Fibroblast of lung (primary cell): ENCODE results near the gene TUBGCP5.

Experiments used
- EZH2 ChIP-seq: IDR thresholded peaks from 2 replicates; pipeline ENCODE4 v1.5.1; 2012; ENCODE audit warnings: low read length, control low read depth, mild to moderate bottlenecking; ENCODE audit errors: missing control alignments
- TF ChIP-seq, protein P1 (sequence below), 2 donors: IDR thresholded peaks in 1 of 2; conservative IDR thresholded peaks in 1 of 2; 1 replicate in 1 of 2; 2 replicates in 1 of 2; pipeline ENCODE4 v1.5.1; 2011 to 2012; ENCODE audit warnings: low read length in 2 of 2, control low read depth in 1 of 2, inconsistent platforms in 1 of 2, low read depth in 1 of 2, mild to moderate bottlenecking in 1 of 2

- TF ChIP-seq, protein P1, sequence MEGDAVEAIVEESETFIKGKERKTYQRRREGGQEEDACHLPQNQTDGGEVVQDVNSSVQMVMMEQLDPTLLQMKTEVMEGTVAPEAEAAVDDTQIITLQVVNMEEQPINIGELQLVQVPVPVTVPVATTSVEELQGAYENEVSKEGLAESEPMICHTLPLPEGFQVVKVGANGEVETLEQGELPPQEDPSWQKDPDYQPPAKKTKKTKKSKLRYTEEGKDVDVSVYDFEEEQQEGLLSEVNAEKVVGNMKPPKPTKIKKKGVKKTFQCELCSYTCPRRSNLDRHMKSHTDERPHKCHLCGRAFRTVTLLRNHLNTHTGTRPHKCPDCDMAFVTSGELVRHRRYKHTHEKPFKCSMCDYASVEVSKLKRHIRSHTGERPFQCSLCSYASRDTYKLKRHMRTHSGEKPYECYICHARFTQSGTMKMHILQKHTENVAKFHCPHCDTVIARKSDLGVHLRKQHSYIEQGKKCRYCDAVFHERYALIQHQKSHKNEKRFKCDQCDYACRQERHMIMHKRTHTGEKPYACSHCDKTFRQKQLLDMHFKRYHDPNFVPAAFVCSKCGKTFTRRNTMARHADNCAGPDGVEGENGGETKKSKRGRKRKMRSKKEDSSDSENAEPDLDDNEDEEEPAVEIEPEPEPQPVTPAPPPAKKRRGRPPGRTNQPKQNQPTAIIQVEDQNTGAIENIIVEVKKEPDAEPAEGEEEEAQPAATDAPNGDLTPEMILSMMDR (conservative IDR thresholded peaks at IDR 0.05 in 1 of 2, IDR thresholded peaks at IDR 0.05 in 1 of 2; ENCODE audit: low read depth in 1 of 2, low read length in 2 of 2), result no peak
- no peak for TF ChIP-seq EZH2
Observed at GRCh38 chr15:23026218-23026617, 13.2 kb downstream of the TUBGCP5 start.
